Activated CD8-positive, alpha-beta memory T cell treated with anti-CD3 and anti-CD28 coated beads, Interleukin-2, amount 10 ng/mL, durations not matched to agents 7 days and 5 days (primary cell): ENCODE data around the gene MYLK4. TPM values are rescaled to one million over a fixed set of nuclear protein-coding genes. Genes with fewer than 3 reads are reported as not detected.
A peak's percentile ranks its signal among the peaks of the same experiment; 100 is the strongest.

Experiments used
- ATAC-seq: fragments of 150-1000 bp; cut with Tn5 transposase; one replicate; pipeline ENCODE4 v1.10.0; 2021; ENCODE audit warnings: moderate library complexity
- CTCF ChIA-PET: fragments of 350-600 bp; sonication (Branson Sonifier 250); formaldehyde crosslinking; loops from one replicate; lab custom pipeline; 2021; ENCODE audit warnings: antibody characterized with exemption; lab: Charles Lee
- DNase-seq: peaks from one replicate; pipeline ENCODE4 v3.0.0-alpha.2; 2020
- H3K27ac Mint-ChIP-seq: one replicate; pipeline ENCODE4 v1.8.0; 2021; ENCODE audit warnings: mild to moderate bottlenecking, mixed read lengths
- H3K27me3 Mint-ChIP-seq: one replicate; pipeline ENCODE4 v1.8.0; 2021; ENCODE audit warnings: mixed read lengths
- H3K36me3 Mint-ChIP-seq: one replicate; pipeline ENCODE4 v1.8.0; 2021; ENCODE audit warnings: mild to moderate bottlenecking, mixed read lengths
- H3K4me1 Mint-ChIP-seq: one replicate; pipeline ENCODE4 v1.8.0; 2021; ENCODE audit warnings: mixed read lengths
- H3K4me3 Mint-ChIP-seq: one replicate; pipeline ENCODE4 v1.8.0; 2021; ENCODE audit warnings: mild to moderate bottlenecking, moderate library complexity, mixed read lengths
- H3K9me3 Mint-ChIP-seq: one replicate; pipeline ENCODE4 v1.8.0; 2022; ENCODE audit warnings: low read depth, mixed read lengths
- total RNA-seq, 2 experiments: library from RNA; stranded (reverse); gene quantifications; one replicate each; pipeline ENCODE4 v1.2.3, GENCODE V29; 2021

The MYLK4 gene
- total RNA-seq, 2 experiments from 2014 or later: 0.18 to 0.23 TPM

DNA sequence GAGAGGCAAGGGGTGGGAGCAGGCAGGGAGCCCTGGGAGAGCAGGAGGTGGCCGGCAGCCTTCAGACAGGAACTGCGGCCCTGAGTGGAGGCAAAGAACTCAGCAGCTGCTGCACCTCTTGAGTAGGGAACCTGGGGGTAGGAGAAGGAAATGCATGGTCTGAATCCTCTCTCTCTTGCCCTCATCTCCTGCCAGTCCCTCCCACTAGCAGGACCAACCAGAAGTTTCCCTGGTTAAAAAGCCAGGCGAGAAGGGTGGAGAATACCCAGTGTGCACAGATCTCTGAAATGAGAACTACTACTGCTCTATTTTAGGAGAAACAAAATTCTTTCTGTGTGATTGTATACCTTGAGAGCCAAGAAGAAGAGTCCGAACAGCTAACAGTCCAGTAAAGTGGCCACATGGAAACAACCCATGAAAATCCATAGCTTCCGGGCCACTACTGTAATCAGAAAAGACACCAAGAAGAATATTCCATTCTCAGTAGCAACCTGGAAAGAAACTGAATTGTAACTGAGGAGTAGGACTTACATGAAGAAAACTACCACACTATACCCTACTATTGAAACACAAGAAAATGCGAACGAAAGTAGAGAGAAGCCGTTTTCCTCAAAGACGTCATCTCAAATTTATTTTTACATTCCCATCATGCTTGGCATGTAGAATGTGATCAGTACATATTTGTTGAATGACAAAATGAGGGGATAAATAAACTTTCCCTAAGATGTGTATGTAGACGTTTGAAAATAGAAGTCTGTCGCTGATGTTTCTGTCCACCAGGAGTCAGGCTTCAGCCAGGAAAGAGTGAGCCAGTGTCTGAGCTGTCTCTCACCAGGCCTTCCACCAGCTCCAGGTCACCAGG, 40.1 kb upstream of the MYLK4 start:
- H3K4me3 Mint-ChIP-seq: no peak overlapping the region
- peak; percentile 82 for ATAC-seq
- peaks cover 34% of the 10 kb centered on the region for H3K4me1 Mint-ChIP-seq
- no peaks in the 10 kb centered on the region for H3K9me3 Mint-ChIP-seq
- H3K27me3 Mint-ChIP-seq: no peaks in the 10 kb centered on the region
- DNase-seq: peak; percentile 86
- H3K36me3 Mint-ChIP-seq: peaks cover 15% of the 10 kb centered on the region
- H3K27ac Mint-ChIP-seq: peak overlapping the region; percentile 76
- CTCF ChIA-PET: interaction anchor here (0.7 to 3.8 kb wide), 44 partner anchors 8 to 335 kb away, joined by 3 to 55 read pairs (median 5); partner anchors contain the start of genes MYLK4, SERPINB1 and WRNIP1

- no peak for ATAC-seq
- DNase-seq: no peak
- Mint-ChIP-seq H3K4me3 (no peak overlapping the region), H3K27me3 (no peaks in the 10 kb centered on the region), H3K9me3 (no peaks in the 10 kb centered on the region), H3K4me1 (peaks cover 6% of the 10 kb centered on the region), H3K27ac (no peak overlapping the region), H3K36me3 (peaks cover 26% of the 10 kb centered on the region)
- CTCF ChIA-PET: no interaction called here
These were observed 35.5 kb upstream of the MYLK4 start for GRCh38 chr6:2786269-2786668.

- no peak for DNase-seq
- CTCF ChIA-PET: interaction anchor here (1.2 to 1.7 kb wide), 2 partner anchors 16 to 204 kb away, joined by 3 to 4 read pairs; no protein-coding TSS in a partner anchor
- Mint-ChIP-seq H3K9me3 (no peaks in the 10 kb centered on the region), H3K4me1 (peaks cover 4% of the 10 kb centered on the region), H3K4me3 (no peak overlapping the region), H3K36me3 (peaks cover 35% of the 10 kb centered on the region), H3K27me3 (no peaks in the 10 kb centered on the region), H3K27ac (no peak overlapping the region)
- ATAC-seq: no peak
These were observed 34.2 kb upstream of the MYLK4 start for GRCh38 chr6:2784930-2785329.

DNA sequence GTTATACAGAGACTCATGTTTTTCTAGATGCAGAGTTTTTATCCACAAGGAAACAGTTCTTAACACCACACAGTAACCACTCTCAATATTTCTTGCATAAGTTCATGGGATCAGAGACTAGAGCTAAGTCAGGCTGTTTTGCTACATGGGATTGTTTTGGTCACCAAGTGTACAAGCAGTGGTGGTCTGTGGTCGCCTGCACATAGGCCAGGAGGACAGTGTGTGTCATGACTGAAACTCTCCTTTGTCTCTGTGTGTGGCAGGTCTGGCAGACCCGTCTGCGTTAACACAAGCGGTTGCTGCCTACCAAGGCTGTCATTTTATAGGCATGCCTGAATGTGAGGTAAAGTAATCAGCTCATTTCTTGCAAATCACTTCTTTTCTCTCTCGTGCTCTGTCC, 33.3 kb upstream of the MYLK4 start:
- no peak overlapping the region for H3K4me3 Mint-ChIP-seq
- peaks cover 4% of the 10 kb centered on the region for H3K4me1 Mint-ChIP-seq
- CTCF ChIA-PET: interaction anchor here (0.9 to 1.7 kb wide), 6 partner anchors 10 to 205 kb away, joined by 3 to 4 read pairs (median 4); no protein-coding TSS in a partner anchor
- ATAC-seq (no peak), DNase-seq (no peak)
- H3K9me3 Mint-ChIP-seq: no peaks in the 10 kb centered on the region
- H3K27ac Mint-ChIP-seq: no peak overlapping the region
- H3K27me3 Mint-ChIP-seq: no peaks in the 10 kb centered on the region
- H3K36me3 Mint-ChIP-seq: peaks cover 42% of the 10 kb centered on the region

GRCh38 chr6:2783188-2783963, 32.7 kb upstream of the MYLK4 start:
- H3K4me3 Mint-ChIP-seq: no peak overlapping the region
- CTCF ChIA-PET: interaction anchor here (0.9 to 1.7 kb wide), 8 partner anchors 8 to 205 kb away, joined by 3 to 9 read pairs (median 4); no protein-coding TSS in a partner anchor
- H3K9me3 Mint-ChIP-seq: no peaks in the 10 kb centered on the region
- H3K36me3 Mint-ChIP-seq: peaks cover 48% of the 10 kb centered on the region
- H3K4me1 Mint-ChIP-seq: peaks cover 4% of the 10 kb centered on the region
- H3K27me3 Mint-ChIP-seq: no peaks in the 10 kb centered on the region
- no peak overlapping the region for H3K27ac Mint-ChIP-seq
- ATAC-seq (no peak), DNase-seq (no peak)

DNA sequence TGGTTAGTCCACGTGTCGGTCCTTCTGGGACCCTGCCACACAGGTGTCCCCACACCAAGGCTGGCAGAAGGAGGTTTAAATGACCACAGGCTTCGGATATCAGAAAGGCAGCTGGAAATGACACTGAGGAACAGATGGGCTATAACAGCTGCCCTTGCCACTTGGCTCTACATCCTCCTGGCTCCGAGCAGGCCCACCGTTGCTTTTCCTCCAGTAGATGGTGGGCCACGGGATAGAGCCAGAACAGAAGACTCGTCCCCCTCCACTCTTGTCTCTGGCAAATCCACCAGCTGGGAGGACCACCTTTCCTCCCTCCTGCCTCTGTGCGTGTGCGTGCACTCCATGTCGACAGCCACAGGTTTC, 32.1 kb upstream of the MYLK4 start:
- Mint-ChIP-seq H3K27ac (no peak overlapping the region), H3K27me3 (no peaks in the 10 kb centered on the region), H3K9me3 (no peaks in the 10 kb centered on the region), H3K36me3 (peaks cover 47% of the 10 kb centered on the region), H3K4me1 (peaks cover 4% of the 10 kb centered on the region), H3K4me3 (no peak overlapping the region)
- DNase-seq (no peak), ATAC-seq (no peak)
- CTCF ChIA-PET: interaction anchor here (1.3 to 1.6 kb wide), 2 partner anchors 8 to 44 kb away, joined by 4 to 9 read pairs; no protein-coding TSS in a partner anchor

DNA sequence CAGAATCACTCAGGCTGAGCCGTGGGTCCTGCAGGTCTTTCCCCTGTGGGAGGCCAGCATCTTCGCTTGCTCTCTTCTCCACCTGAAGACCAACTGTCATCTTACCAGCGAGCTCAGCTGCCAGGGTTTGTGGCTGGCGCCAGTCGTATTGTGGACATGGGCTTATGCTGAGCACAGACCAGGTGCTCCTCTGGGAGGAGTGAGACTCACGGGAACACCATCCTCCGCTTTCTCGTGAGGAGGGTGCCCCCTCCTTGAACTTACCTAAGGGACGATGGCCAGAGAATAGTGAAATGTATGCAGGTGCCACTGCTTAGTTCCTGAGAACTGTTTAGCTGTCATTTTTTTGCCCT, 31.6 kb upstream of the MYLK4 start:
- H3K27ac Mint-ChIP-seq: no peak overlapping the region
- no peaks in the 10 kb centered on the region for H3K9me3 Mint-ChIP-seq
- H3K36me3 Mint-ChIP-seq: peaks cover 43% of the 10 kb centered on the region
- ATAC-seq (no peak), DNase-seq (no peak)
- H3K4me1 Mint-ChIP-seq: peaks cover 7% of the 10 kb centered on the region
- CTCF ChIA-PET: interaction anchor here (1.3 to 1.6 kb wide), 2 partner anchors 9 to 44 kb away, joined by 4 to 9 read pairs; no protein-coding TSS in a partner anchor
- no peaks in the 10 kb centered on the region for H3K27me3 Mint-ChIP-seq
- no peak overlapping the region for H3K4me3 Mint-ChIP-seq

GRCh38 chr6:2781685-2782355, 31.1 kb upstream of the MYLK4 start:
- Mint-ChIP-seq H3K27ac (no peak overlapping the region), H3K4me3 (no peak overlapping the region), H3K4me1 (peaks cover 7% of the 10 kb centered on the region), H3K27me3 (no peaks in the 10 kb centered on the region), H3K9me3 (no peaks in the 10 kb centered on the region), H3K36me3 (peaks cover 40% of the 10 kb centered on the region)
- DNase-seq (no peak), ATAC-seq (no peak)
- CTCF ChIA-PET: interaction anchor here (1.6 to 3.9 kb wide), 2 partner anchors 9 kb away, joined by 9 to 13 read pairs; no protein-coding TSS in a partner anchor

DNA sequence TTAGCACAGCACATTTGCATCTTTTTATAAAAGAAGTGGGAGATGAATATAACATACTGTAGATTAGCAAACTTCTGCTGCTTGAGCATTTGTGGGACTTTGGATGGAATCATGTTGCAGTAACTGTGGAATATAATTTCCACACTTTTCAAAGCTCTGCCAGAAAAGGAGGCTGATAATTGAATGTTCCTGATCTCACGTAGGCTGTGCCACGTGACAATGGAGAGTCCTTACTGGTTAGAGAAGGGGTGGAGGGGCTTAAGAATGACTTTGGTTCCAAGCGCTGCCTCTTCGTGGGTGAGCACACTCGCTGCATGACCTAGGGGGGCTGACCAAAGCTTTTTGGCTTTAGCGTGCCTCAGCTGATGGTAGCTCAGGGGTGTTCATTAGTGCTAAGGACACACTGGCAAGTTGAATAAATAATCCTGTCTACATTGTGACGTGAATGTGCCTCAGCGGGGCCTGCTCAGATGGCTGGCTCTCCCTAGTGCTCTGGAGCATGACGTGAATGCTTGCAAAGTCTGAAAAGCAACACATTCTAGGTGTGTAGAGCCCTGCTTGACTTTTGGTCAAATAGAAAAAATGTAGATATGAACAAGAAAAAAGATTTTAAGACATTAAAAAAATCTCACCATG, 29.5 kb upstream of the MYLK4 start:
- CTCF ChIA-PET: interaction anchor here (1.2 to 3.9 kb wide), 6 partner anchors 9 to 131 kb away, joined by 3 to 13 read pairs (median 3); partner anchors contain the start of genes SERPINB1 and WRNIP1
- Mint-ChIP-seq H3K4me1 (peaks cover 7% of the 10 kb centered on the region), H3K27me3 (no peaks in the 10 kb centered on the region), H3K27ac (no peak overlapping the region), H3K36me3 (peaks cover 37% of the 10 kb centered on the region), H3K4me3 (no peak overlapping the region), H3K9me3 (no peaks in the 10 kb centered on the region)
- ATAC-seq (no peak), DNase-seq (no peak)

GRCh38 chr6:2777249-2777648, 26.5 kb upstream of the MYLK4 start:
- Mint-ChIP-seq H3K36me3 (peaks cover 47% of the 10 kb centered on the region), H3K27me3 (no peaks in the 10 kb centered on the region), H3K4me3 (no peak overlapping the region), H3K27ac (no peak overlapping the region), H3K9me3 (no peaks in the 10 kb centered on the region), H3K4me1 (peaks cover 12% of the 10 kb centered on the region)
- DNase-seq (no peak), ATAC-seq (no peak)
- CTCF ChIA-PET: interaction anchor here (1.5 kb wide), 1 partner anchor 12 kb away, joined by 5 read pairs; the partner anchor contains the start of gene WRNIP1

GRCh38 chr6:2775003-2775402, 24.3 kb upstream of the MYLK4 start:
- H3K27me3 Mint-ChIP-seq: no peaks in the 10 kb centered on the region
- H3K4me1 Mint-ChIP-seq: peaks cover 24% of the 10 kb centered on the region
- no peaks in the 10 kb centered on the region for H3K9me3 Mint-ChIP-seq
- CTCF ChIA-PET: interaction anchor here (0.7 kb wide), 2 partner anchors 16 to 25 kb away, joined by 3 read pairs; no protein-coding TSS in a partner anchor
- H3K27ac Mint-ChIP-seq: no peak overlapping the region
- peaks cover 54% of the 10 kb centered on the region for H3K36me3 Mint-ChIP-seq
- DNase-seq: no peak
- ATAC-seq: no peak
- H3K4me3 Mint-ChIP-seq: no peak overlapping the region

DNA sequence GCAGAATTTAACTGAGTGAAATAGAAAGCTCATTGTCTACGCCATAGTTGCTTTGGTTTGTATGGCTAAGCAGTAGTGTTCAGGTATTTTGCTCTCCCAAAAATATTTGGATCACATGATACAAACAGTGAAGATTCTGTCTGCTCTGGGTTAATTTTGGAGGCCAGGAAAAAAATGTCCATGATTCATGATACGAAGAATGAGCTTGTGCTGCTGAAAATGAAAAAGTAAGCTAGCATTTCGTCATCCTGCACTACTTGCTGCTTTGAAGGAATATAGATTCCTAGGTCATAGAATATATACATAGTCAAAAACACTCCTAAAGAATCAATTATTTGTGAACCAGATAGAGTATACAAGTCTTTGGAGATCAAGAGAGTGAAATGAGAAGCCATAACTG, 22.7 kb upstream of the MYLK4 start:
- H3K9me3 Mint-ChIP-seq: no peaks in the 10 kb centered on the region
- peaks cover 33% of the 10 kb centered on the region for H3K4me1 Mint-ChIP-seq
- no peak for DNase-seq
- ATAC-seq: no peak
- H3K36me3 Mint-ChIP-seq: peaks cover 49% of the 10 kb centered on the region
- CTCF ChIA-PET: interaction anchor here (1.0 to 1.7 kb wide), 6 partner anchors 11 to 25 kb away, joined by 3 to 7 read pairs (median 4); no protein-coding TSS in a partner anchor
- no peaks in the 10 kb centered on the region for H3K27me3 Mint-ChIP-seq
- no peak overlapping the region for H3K4me3 Mint-ChIP-seq
- no peak overlapping the region for H3K27ac Mint-ChIP-seq
